Keratinocyte (primary cell): ENCODE data around the gene FOXL2.

Source experiments
- CTCF ChIP-seq, 3 experiments: IDR thresholded peaks in 1 of 3; conservative IDR thresholded peaks in 1 of 3; optimal IDR thresholded peaks in 1 of 3; 2 replicates in 2 of 3; 3 replicates in 1 of 3; pipeline versions ENCODE3 to v1.5.1; 2011; ENCODE audit warnings: low read length in 3 of 3, mild to moderate bottlenecking in 3 of 3, moderate library complexity in 2 of 3, control low read depth in 1 of 3, inconsistent platforms in 1 of 3; ENCODE audit not compliant: insufficient read depth in 2 of 3; ENCODE audit errors: extremely low read depth in 1 of 3
- EZH2 ChIP-seq: IDR thresholded peaks from one replicate; pipeline ENCODE4 v1.6.1; 2012; ENCODE audit warnings: inconsistent platforms, mild to moderate bottlenecking, low read length, moderate library complexity

- TF ChIP-seq CTCF (optimal IDR thresholded peaks at IDR 0.05 in 1 of 3, IDR thresholded peaks at IDR 0.05 in 1 of 3, conservative IDR thresholded peaks at IDR 0.05 in 1 of 3; ENCODE audit: extremely low read depth in 1 of 3, insufficient read depth in 2 of 3, low read length in 3 of 3) (peak; percentile 49 to 96 (median 79)), EZH2 (no peak)
These were observed 31.1 kb downstream of the FOXL2 start for GRCh38 chr3:138915503-138916498.
